CD4-positive, alpha-beta T cell treated with Interleukin-4 for 1 hour (primary cell): ENCODE measurements around the gene LMAN2L.
A peak's percentile ranks its signal among the peaks of the same experiment; 100 is the strongest.

Experiments used
- DNase-seq, 2 donors: peaks; one replicate each; pipeline ENCODE4 v3.0.0-alpha.2; 2020 to 2022

The LMAN2L gene

GRCh38 chr2:96739633-96740428 lies at the start of gene LMAN2L:
Gene LMAN2L (minus strand): TSS chr2:96740064. CDS start chr2:96740040, 24 bp downstream.
- DNase-seq, result peak; percentile 98

GRCh38 chr2:96789245-96789617 lies 49.4 kb upstream of the LMAN2L start:
- DNase-seq, result no peak

- no peak for DNase-seq
Measured at GRCh38 chr2:96788442-96789244, 48.8 kb upstream of the LMAN2L start.

- DNase-seq, result no peak
Measured at GRCh38 chr2:96787411-96787810, 47.5 kb upstream of the LMAN2L start.

- DNase-seq, result no peak
Measured at GRCh38 chr2:96783388-96783787, 43.5 kb upstream of the LMAN2L start.

GRCh38 chr2:96775160-96775559 lies 35.3 kb upstream of the LMAN2L start:
- DNase-seq, result no peak

- DNase-seq, result peak; percentile 48 to 70
Measured at GRCh38 chr2:96773922-96774321, 34.1 kb upstream of the LMAN2L start.

GRCh38 chr2:96772903-96773671 lies 33.2 kb upstream of the LMAN2L start:
- DNase-seq, result no peak

GRCh38 chr2:96771796-96772618 lies 32.1 kb upstream of the LMAN2L start:
- no peak for DNase-seq

GRCh38 chr2:96770442-96771202 lies 30.8 kb upstream of the LMAN2L start:
- DNase-seq, result no peak

GRCh38 chr2:96769814-96770213 lies 29.9 kb upstream of the LMAN2L start:
- no peak for DNase-seq

- DNase-seq, result no peak
Measured at GRCh38 chr2:96768083-96768561, 28.3 kb upstream of the LMAN2L start.

GRCh38 chr2:96767135-96767871 lies 27.4 kb upstream of the LMAN2L start:
- DNase-seq, result no peak

- no peak for DNase-seq
Measured at GRCh38 chr2:96764253-96764637, 24.4 kb upstream of the LMAN2L start.

- DNase-seq, result no peak
Measured at GRCh38 chr2:96763511-96764252, 23.8 kb upstream of the LMAN2L start.

GRCh38 chr2:96762529-96763311 lies 22.9 kb upstream of the LMAN2L start:
- DNase-seq, result no peak

GRCh38 chr2:96760986-96761832 lies 21.3 kb upstream of the LMAN2L start:
- no peak for DNase-seq
